COLO668 (cell line): ENCODE measurements around the gene GPLD1.

Source experiments
- DNase-seq: peaks from one replicate; lab custom pipeline; 2025; ENCODE audit not compliant: unreplicated experiment; lab: John Stamatoyannopoulos, UW

Gene GPLD1

GRCh38 chr6:24500683-24501082 lies 11.3 kb upstream of the GPLD1 start:
- no peak for DNase-seq

DNA sequence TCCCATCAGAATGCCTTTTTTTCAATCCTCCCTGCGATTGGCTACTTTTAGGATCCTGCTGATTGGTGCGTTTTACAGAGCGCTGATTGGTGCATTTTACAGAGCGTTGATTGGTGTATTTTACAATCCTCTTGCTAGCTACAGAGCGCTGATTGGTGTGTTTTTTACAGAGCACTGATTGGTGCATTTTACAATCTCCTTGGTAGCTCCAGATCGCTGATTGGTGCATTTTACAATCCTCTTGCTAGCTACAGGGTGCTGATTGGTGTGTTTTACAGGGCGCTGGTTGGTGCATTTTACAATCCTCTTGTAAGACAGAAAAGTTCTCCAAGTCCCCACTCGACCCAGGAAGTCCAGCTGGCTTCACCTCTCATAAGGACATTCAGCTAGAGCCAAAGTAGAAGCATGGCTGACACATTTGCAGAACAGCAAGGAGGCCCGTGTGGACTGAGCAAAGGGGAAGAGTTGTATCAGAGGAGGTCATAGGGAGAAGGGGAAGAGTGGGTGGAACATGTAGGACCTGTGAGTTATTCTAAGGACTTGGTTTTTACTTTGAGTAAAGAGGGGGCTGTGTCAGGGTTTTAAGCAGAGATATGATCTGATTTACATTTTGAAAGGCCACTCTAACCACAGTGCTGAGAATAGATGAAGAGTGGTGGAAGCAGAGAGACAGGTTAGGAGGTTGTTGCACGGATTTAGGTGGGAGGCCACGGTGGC lies 8.0 kb upstream of the GPLD1 start:
- DNase-seq, result no peak

GRCh38 chr6:24494821-24495795 lies 5.7 kb upstream of the GPLD1 start, which contains the start of gene ALDH5A1:
Gene ALDH5A1, plus strand, starts transcription at chr6:24494969. Its CDS starts 28 bp downstream, at chr6:24494997.
- DNase-seq, result peak; percentile 83

DNA sequence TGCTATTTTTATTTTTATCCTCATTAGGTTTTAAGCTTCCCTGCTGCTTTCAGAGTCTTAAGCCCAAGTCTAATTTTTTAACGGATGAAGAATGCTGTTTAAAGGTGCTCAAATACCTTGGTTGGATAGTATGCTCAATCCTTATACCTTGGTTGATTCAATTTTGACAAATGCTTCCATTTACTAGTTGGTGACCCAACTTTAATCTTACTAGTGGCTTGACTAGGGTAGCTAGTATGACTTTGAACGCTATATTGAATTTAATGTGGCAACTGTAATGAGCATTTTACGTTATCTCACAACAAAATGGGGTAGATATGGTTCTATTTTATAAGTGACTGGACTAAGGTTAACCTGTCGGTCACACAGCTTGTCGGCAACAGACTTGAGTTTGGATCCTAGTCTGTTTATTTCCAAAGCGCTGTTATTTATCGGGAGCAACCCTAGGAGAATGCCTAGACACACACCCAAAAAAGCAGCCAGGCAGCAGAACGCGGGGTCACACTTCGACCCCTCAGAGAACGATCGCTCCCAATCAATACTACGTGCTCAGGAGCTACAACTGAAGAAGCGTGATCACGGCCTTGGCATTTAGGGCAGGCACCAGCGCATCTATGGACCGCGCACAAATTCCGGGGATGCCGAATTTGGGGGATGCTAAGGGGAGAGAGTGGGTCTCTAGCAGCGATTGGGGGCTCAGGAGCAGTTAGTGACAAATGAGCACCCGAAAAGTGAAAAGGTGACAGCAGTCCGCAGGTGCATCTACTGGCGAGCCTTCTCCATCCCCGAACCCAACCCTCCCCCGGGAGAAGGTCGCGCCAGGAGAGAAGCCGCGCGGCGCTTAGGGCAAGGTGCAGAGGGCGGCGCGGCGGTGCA lies 4.8 kb upstream of the GPLD1 start:
- DNase-seq, result no peak

- DNase-seq, result peak; percentile 9
Measured at GRCh38 chr6:24492475-24492874, 3.1 kb upstream of the GPLD1 start.

- no peak for DNase-seq
Measured at GRCh38 chr6:24490948-24491347, 1.6 kb upstream of the GPLD1 start.

DNA sequence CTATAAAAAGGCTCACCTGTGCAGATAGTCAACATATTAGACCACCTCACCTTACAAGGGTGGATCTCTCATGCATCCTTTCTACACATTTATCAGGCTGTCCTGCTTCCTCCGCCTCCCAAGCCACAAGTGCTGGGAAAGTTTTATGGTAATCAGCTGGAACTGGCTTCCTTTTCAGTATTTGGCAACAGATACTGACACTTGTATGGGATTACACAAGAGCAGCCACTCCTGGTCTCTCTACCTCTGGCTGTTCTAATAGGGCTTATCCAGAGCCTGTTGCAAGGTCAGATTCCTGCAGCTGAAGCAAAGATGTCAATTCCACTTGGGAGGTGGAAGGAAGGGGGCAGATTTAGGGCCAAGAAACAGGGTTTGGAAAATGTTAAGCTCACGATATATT lies 503 bp upstream of the GPLD1 start:
- DNase-seq, result no peak

- no peak for DNase-seq
Measured at GRCh38 chr6:24486065-24486464, 3.3 kb downstream of the GPLD1 start.

DNA sequence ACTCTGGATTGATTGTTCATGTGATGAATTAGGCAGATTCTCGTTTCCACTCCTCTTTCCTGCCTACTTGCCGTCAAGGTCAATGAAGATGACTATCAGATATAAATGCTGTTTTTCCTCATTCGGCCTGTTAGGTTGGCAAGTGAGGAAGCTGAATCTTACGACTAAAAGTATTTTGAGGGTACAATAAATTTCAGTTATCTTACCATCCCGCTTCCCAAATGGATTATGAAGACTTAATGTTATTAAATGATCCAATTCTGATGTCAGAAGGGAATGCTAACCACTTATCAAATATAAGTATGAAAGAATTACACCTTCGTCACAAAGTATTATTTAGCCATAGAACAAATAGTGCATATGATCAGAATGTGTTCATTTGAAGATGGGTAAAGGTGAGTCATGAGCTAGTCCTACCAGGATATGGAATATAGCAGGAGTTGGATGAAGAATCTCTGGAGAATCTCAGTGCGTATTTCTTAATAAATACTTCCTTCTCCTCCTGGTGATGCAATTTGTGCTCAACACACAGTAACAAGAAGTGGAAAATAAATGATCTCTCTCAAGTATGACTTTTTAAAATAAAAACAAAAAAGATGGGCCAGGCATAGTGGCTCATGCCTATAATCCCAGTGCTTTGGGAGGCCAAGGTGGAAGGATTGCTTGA lies 4.6 kb downstream of the GPLD1 start:
- DNase-seq, result no peak

- no peak for DNase-seq
Measured at GRCh38 chr6:24481449-24481848, 7.9 kb downstream of the GPLD1 start.

DNA sequence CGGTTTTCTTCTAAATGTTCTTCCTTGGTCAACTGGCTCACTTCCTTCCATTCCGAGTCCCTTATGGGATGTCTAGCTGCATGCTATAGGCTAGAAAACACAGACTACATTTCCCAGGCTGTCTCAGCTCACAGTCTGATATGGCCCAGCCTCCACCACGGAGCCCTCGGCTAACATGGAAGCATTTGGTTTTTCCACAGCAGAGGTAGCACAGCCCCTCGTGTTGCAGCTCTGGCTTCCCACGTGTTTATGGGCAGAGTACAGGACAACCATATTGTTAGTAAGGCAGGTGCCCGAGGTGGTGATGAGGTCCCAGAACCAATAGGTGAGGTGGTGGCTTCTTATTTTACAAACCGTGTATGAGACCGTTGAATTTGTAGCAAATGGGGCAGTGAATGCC lies 8.7 kb downstream of the GPLD1 start:
- DNase-seq, result no peak

DNA sequence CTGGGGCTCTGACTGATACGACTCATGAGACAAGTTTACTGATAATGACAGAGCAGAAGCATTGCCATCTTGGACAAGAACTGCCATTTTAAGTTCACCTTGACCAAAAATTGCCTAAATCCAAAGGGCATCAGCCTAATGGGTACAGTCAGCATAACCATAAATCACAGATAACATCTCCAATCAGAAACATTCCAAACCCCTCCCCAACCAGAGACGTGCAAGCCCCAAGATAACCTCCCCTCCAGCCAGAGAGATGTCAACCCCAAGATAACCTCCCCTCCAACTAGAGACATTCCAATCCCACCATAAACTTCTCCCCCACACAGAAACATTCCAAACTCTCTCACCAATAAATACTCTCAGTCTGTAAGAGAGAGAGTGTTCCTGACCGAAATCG lies 10.5 kb downstream of the GPLD1 start:
- no peak for DNase-seq

- no peak for DNase-seq
Measured at GRCh38 chr6:24477070-24477469, 12.3 kb downstream of the GPLD1 start.

DNA sequence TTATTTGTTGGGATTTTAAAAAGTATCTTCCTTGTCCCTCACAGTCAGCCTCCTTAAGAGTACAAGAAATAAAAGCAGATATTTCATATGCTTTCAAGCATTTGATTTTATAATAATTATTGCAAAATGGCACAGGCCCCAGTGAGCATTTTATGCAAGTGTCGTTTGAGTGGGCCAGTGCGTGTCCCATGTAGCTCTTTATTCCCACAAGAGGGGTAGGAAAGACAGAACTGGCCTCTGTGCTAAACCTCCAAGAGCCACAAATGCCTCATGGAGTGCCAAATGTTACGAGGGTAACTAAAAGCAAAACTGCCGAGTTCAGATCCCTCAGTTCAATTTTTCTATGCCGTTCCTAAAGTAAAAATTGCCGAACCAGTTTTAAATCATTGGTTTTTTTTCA lies 12.7 kb downstream of the GPLD1 start:
- DNase-seq, result no peak

DNA sequence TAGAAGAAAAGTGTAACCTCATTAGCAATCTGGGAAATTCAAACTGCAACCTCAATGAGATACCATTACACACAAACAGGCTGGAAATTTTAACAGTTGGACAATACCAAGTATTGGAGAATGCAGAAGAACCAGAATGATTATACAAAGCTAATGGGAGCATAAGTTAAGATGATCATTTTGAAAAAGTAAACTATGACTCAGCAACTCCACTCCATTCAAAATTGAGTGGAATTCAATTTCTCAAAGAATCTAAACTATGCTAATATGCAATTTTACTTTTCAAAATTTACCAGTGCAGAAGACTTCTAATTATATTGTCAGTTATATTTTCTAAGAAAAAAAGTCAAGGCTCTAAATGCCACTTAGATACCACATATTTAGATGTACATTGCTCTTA lies 17.2 kb downstream of the GPLD1 start:
- DNase-seq, result no peak

DNA sequence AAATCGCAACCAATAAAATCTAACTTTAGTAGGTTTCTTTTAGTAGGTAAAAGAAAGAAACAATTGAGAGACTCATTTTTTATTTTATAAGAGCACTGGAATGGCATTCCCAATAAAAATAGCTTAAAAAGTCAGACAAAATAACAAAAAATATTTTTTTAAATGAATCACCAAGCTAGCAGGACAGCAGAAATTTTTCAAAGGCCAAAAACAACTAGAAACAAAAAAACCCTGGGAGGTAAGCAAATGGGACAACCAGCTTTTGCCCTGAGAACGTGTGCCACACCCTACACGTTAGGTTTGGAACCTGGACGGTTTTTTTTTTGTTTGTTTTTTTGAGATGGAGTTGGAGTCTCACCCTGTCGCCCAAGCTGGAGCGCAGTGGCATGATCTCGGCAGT lies 19.6 kb downstream of the GPLD1 start:
- no peak for DNase-seq

DNA sequence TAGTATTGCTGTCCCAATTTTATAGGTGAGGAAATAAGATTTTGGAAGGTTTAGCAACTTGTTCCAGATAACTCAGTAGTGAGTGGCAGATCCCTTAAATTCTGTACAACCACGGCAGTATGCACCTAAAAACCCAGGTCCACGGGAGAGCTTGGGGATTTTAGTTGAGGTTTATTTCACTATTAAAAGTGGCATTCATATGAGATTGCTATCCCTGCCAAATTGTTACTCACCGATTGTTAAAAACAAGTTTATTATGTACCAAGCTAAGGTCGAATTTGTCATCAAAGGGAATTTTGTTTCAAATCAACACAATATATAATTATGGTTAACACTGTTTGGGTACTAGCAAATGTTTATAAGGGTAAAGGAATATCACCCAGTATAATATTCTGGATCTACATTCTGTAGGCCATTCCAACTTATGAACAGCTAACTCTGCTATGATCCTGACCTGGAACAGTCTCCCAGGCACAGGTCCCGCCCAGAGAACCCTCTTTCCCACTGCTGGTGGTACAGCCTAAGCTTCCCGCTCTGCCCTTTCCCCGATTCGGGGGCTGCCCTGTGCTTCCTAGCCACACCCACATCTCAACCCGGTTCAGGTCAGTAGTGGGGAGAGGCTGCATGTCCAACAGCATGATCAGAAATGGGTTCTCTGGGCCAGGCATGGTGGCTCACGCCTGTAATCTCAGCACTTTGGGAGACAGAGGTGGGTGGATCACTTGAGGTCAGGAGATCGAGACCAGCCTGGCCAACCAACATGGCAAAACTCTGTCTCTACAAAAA lies 24.9 kb downstream of the GPLD1 start:
- no peak for DNase-seq

- no peak for DNase-seq
Measured at GRCh38 chr6:24460966-24461365, 28.4 kb downstream of the GPLD1 start.

DNA sequence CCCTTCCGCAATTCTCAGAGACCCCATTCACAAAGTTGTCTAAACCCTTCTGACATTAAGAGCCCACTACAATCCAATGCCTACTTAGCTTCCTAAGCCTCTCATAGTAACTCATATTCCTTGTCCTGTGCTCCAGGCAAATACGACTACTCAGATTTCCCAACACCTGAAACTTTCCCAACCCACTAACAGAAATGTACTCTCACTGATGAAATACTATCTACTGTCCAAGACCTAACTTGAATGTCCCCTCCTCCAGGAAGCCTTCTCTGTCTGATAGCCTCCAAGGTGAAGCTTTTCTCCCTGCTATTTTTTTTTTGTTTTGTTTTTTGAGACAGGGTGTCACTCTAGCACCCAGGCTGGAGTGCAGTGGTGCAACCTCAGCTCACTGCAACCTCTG lies 30.4 kb downstream of the GPLD1 start:
- DNase-seq, result no peak

DNA sequence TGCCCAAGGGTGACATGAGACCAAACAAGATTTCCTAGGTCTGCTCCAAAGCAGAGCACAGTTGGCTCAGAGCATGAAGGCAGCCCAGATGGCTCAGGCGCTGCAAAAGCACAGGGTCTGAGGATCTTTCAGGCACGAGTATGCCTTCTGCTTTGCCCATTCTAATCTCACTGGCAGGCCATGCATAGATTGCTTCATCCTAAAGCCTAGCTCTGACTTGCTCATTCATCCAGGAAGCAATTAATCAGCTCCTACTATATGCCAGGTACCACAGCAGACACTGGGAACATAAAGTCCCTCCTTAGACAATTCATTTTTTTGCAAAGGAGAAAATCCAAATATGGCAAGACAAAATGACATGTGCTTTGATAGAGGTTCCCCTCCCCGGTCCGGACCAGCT lies 31.2 kb downstream of the GPLD1 start:
- no peak for DNase-seq
